Stimulated activated CD8-positive, alpha-beta memory T cell treated with anti-CD3 and anti-CD28 coated beads, Interleukin-12 subunit alpha, Interleukin-12 subunit beta, amount 100 ng/mL, for 24 hours (primary cell): Measurements from ENCODE around the gene KCTD19.

ENCODE experiments used
- DNase-seq: peaks from one replicate; pipeline ENCODE4 v3.0.0-alpha.2; 2020; ENCODE audit errors: extremely low read depth

The KCTD19 gene

GRCh38 chr16:67326115-67326471, 448 bp downstream of the KCTD19 start:
- no peak for DNase-seq

GRCh38 chr16:67317853-67318252, 8.7 kb downstream of the KCTD19 start:
- DNase-seq = no peak

GRCh38 chr16:67312719-67313118, 13.8 kb downstream of the KCTD19 start:
- no peak for DNase-seq

GRCh38 chr16:67311607-67312488, 14.7 kb downstream of the KCTD19 start:
- peak; percentile 53 for DNase-seq

- no peak for DNase-seq
Observed at GRCh38 chr16:67310561-67310960, 16.0 kb downstream of the KCTD19 start.

GRCh38 chr16:67305216-67306071, 21.1 kb downstream of the KCTD19 start:
- DNase-seq = no peak

- no peak for DNase-seq
Observed at GRCh38 chr16:67304020-67304419, 22.5 kb downstream of the KCTD19 start.

GRCh38 chr16:67302970-67303369, 23.6 kb downstream of the KCTD19 start:
- no peak for DNase-seq

GRCh38 chr16:67302076-67302475, 24.5 kb downstream of the KCTD19 start:
- DNase-seq = no peak

- no peak for DNase-seq
Observed at GRCh38 chr16:67301080-67301782, 25.3 kb downstream of the KCTD19 start.

GRCh38 chr16:67299269-67299668, 27.3 kb downstream of the KCTD19 start:
- no peak for DNase-seq

- no peak for DNase-seq
Observed at GRCh38 chr16:67298277-67298676, 28.3 kb downstream of the KCTD19 start.

- no peak for DNase-seq
Observed at GRCh38 chr16:67296420-67296819, 30.1 kb downstream of the KCTD19 start.

- no peak for DNase-seq
Observed at GRCh38 chr16:67294938-67295361, 31.6 kb downstream of the KCTD19 start.

- no peak for DNase-seq
Observed at GRCh38 chr16:67294171-67294757, 32.3 kb downstream of the KCTD19 start.

- DNase-seq = no peak
Observed at GRCh38 chr16:67291461-67291860, 35.1 kb downstream of the KCTD19 start.

GRCh38 chr16:67287960-67288359, 38.6 kb downstream of the KCTD19 start:
- no peak for DNase-seq

GRCh38 chr16:67286441-67287235, 39.9 kb downstream of the KCTD19 start:
- DNase-seq = no peak

- no peak for DNase-seq
Observed at GRCh38 chr16:67284699-67285646, 41.6 kb downstream of the KCTD19 start.
